ENCODE measurements around the gene SCN1A.

DNA sequence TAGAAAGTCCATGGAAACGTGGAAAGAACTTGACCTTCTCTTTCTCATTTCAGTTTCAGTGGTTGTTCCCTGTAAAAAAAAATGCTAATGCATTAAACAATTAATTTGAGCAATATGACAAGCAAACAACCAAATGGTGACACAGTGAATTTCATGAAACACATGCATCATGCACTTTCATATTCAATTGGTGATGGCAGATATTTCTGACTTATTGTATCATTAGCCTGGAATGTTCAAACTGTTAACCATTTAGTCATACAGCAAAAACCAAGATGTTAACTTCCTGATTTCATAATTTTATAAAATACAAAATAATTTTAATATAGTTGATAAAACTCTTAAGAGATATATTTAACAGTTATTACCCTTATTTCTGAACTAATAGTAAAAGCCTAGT lies 85.5 kb downstream of the SCN1A start:
- no peak for TF ChIP-seq POLR2A (IDR thresholded peaks at IDR 0.05)
- TF ChIP-seq, protein P1, sequence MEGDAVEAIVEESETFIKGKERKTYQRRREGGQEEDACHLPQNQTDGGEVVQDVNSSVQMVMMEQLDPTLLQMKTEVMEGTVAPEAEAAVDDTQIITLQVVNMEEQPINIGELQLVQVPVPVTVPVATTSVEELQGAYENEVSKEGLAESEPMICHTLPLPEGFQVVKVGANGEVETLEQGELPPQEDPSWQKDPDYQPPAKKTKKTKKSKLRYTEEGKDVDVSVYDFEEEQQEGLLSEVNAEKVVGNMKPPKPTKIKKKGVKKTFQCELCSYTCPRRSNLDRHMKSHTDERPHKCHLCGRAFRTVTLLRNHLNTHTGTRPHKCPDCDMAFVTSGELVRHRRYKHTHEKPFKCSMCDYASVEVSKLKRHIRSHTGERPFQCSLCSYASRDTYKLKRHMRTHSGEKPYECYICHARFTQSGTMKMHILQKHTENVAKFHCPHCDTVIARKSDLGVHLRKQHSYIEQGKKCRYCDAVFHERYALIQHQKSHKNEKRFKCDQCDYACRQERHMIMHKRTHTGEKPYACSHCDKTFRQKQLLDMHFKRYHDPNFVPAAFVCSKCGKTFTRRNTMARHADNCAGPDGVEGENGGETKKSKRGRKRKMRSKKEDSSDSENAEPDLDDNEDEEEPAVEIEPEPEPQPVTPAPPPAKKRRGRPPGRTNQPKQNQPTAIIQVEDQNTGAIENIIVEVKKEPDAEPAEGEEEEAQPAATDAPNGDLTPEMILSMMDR (IDR thresholded peaks at IDR 0.05): no peak
- TF ChIP-seq EP300 (IDR thresholded peaks at IDR 0.05): no peak

Data from tibial nerve (tissue), 4 donors.